HepG2 (cell line): Measurements from ENCODE around the gene PELO. TPM values are rescaled to one million over a fixed set of nuclear protein-coding genes. Genes with fewer than 3 reads are reported as not detected.

ENCODE experiments used
- ATAC-seq: fragments of 200-7000 bp; cut with Tn5 transposase; 3 replicates; pipeline ENCODE4 v1.9.1; 2020; ENCODE audit warnings: mild to moderate bottlenecking, moderate library complexity
- BruUV-seq: library from RNA; stranded (reverse); fragments of 400-500 nt; replicated peaks from 2 replicates; lab custom pipeline; 2021; lab: Mats Ljungman, UMichigan
- CTCF ChIA-PET: fragments of 300-600 bp; formaldehyde crosslinking; extraction: SDS; loops from one replicate; lab custom pipeline; 2021; ENCODE audit warnings: low total read pairs, inconsistent platforms, low intra/inter-chr PET ratio; lab: Yijun Ruan, JAX
- POLR2A ChIA-PET: fragments of 350-600 bp; sonication (Branson Sonifier 250); formaldehyde crosslinking; loops from one replicate; lab custom pipeline; 2020; ENCODE audit warnings: antibody characterized with exemption, inconsistent platforms; lab: Yijun Ruan, JAX
- DNase-seq: peaks from one replicate; pipeline ENCODE4 v3.0.0-alpha.2; 2015; ENCODE audit warnings: low spot score
- FAIRE-seq: peaks from 3 replicates; lab custom pipeline; 2011; peaks lifted over from hg19 to GRCh38; lab: Jason Lieb, UNC
- H2AFZ ChIP-seq: one replicate; pipeline ENCODE4 v1.6.1; 2011; ENCODE audit warnings: low read length, inconsistent platforms
- H3K27ac ChIP-seq: fragments of 300-600 bp; 3 replicates; pipeline ENCODE4 v1.8.0; 2011; ENCODE audit warnings: mixed run types, mild to moderate bottlenecking, mixed read lengths, low read length, inconsistent platforms; ENCODE audit not compliant: insufficient read depth; ENCODE audit errors: extremely low read length
- H3K27me3 ChIP-seq, 2 experiments: fragments of 200-600 bp in 1 of 2; 2 replicates in 1 of 2; 3 replicates in 1 of 2; pipeline versions ENCODE4 v1.6.0 to v1.8.0; 2011; ENCODE audit warnings: low read length in 2 of 2, mild to moderate bottlenecking in 2 of 2, moderate library complexity in 2 of 2, inconsistent platforms in 1 of 2; ENCODE audit not compliant: insufficient read depth in 2 of 2, control insufficient read depth in 1 of 2
- H3K36me3 ChIP-seq, 2 experiments: fragments of 200-600 bp in 1 of 2; replicated peaks in 1 of 2; 2 replicates in 1 of 2; 3 replicates in 1 of 2; pipeline versions ENCODE4 v1.5.1 to v1.8.0; 2011; ENCODE audit warnings: low read length in 2 of 2, inconsistent platforms in 1 of 2; ENCODE audit not compliant: insufficient read depth in 2 of 2, control insufficient read depth in 1 of 2
- H3K4me1 ChIP-seq: 2 replicates; pipeline ENCODE4 v1.5.1; 2012; ENCODE audit warnings: low read length, inconsistent platforms; ENCODE audit not compliant: insufficient read depth
- H3K4me2 ChIP-seq: 2 replicates; pipeline ENCODE4 v1.6.0; 2011; ENCODE audit warnings: low read depth, low read length, inconsistent platforms
- H3K4me3 ChIP-seq, 3 experiments: fragments of 200-600 bp in 1 of 3; sonication (generic), shearing (Covaris generic) in 1 of 3; replicated peaks in 1 of 3; 2 replicates each; pipeline ENCODE4 v1.5.1; 2011 to 2016; ENCODE audit warnings: low read length in 3 of 3, inconsistent platforms in 2 of 3, low read depth in 2 of 3, mild to moderate bottlenecking in 2 of 3, control low read depth in 1 of 3, mixed read lengths in 1 of 3; ENCODE audit not compliant: insufficient read depth in 1 of 3
- H3K79me2 ChIP-seq: one replicate; pipeline ENCODE4 v1.6.1; 2011; ENCODE audit warnings: low read length, inconsistent platforms; ENCODE audit not compliant: insufficient read depth
- H3K9ac ChIP-seq: 2 replicates; pipeline ENCODE4 v1.6.0; 2011; ENCODE audit warnings: mild to moderate bottlenecking, low read depth, low read length, inconsistent platforms; ENCODE audit not compliant: insufficient read depth
- H3K9me3 ChIP-seq: 2 replicates; pipeline ENCODE4 v1.5.1; 2012; ENCODE audit warnings: mild to moderate bottlenecking, low read length
- H4K20me1 ChIP-seq: 2 replicates; pipeline ENCODE4 v1.6.0; 2011; ENCODE audit warnings: inconsistent platforms, mild to moderate bottlenecking, low read length, moderate library complexity; ENCODE audit not compliant: insufficient read depth
- AKAP8 ChIP-seq: sonication (generic); formaldehyde crosslinking; IDR thresholded peaks from 2 replicates; pipeline ENCODE4 v1.5.1; 2020; ENCODE audit warnings: mild to moderate bottlenecking, missing genetic modification reagents
- HOXA9 ChIP-seq: sonication (generic); formaldehyde crosslinking; IDR thresholded peaks from 2 replicates; pipeline ENCODE4 v1.8.1; 2022; ENCODE audit warnings: missing genetic modification reagents, mild to moderate bottlenecking, moderate library complexity, borderline replicate concordance
- MED13 ChIP-seq: sonication (generic); formaldehyde crosslinking; IDR thresholded peaks from 2 replicates; pipeline ENCODE4 v1.5.0; 2020; ENCODE audit warnings: missing genetic modification reagents
- PHB2 ChIP-seq: fragments of 450-650 bp; IDR thresholded peaks from 2 replicates; pipeline ENCODE4 v1.6.1; 2018; ENCODE audit not compliant: partially characterized antibody
- ZNF451 ChIP-seq: sonication (generic); formaldehyde crosslinking; IDR thresholded peaks from 2 replicates; pipeline ENCODE4 v1.5.0; 2020; ENCODE audit warnings: mild to moderate bottlenecking, missing genetic modification reagents
- ZNF570 ChIP-seq: sonication (generic); formaldehyde crosslinking; IDR thresholded peaks from 2 replicates; pipeline ENCODE4 v1.4.0; 2020; ENCODE audit warnings: mild to moderate bottlenecking, missing genetic modification reagents, borderline replicate concordance
- WGBS: methylation state at CpG from one replicate; pipeline ENCODE4 v1.1.6; 2017; ENCODE audit warnings: low lambda C conversion rate; 5-methylcytosine and 5-hydroxymethylcytosine counted together
- in situ Hi-C: cut with HindIII; loops from 2 replicates; pipeline ENCODE4 v1.10.0; 2017; ENCODE audit warnings: low pct_unique_long_range_greater_than_20kb; ENCODE audit not compliant: extremely low pct_ligation_motif_present
- intact Hi-C: fragments of 100-400 bp; cut with micrococcal nuclease; formaldehyde crosslinking; loops from one replicate; pipeline ENCODE4 v1.10.0; 2022; ENCODE audit not compliant: unreplicated experiment
- polyA plus RNA-seq, 8 experiments: library from polyadenylated mRNA; depleted of rRNA in 3 of 8; stranded (reverse) in 7 of 8; unstranded in 1 of 8; fragments of >200 nt; fragmentation: Illumina TruSeq in 4 of 8; extraction: Trizol in 4 of 8; gene quantifications; 2 replicates each; pipeline versions ENCODE4 v1.2.1 to v1.2.3, GENCODE V29; 2011 to 2016; ENCODE audit warnings: low read depth in 4 of 8, missing spikeins in 1 of 8, mixed read lengths in 1 of 8; ENCODE audit not compliant: insufficient read depth in 1 of 8
- total RNA-seq, 5 experiments: library from RNA; depleted of rRNA; stranded (reverse); fragments of >200 nt; fragmentation: Illumina TruSeq; extraction: Trizol; gene quantifications; 2 replicates each; pipeline ENCODE4 v1.2.3, GENCODE V29; 2016; ENCODE audit warnings: low read depth in 1 of 5
- TF ChIP-seq, protein P1 (sequence below): sonication (generic); formaldehyde crosslinking; IDR thresholded peaks from 2 replicates; pipeline ENCODE4 v1.5.1; 2020; ENCODE audit warnings: mild to moderate bottlenecking, missing genetic modification reagents, borderline replicate concordance
- TF ChIP-seq, protein P2 (sequence below): sonication (generic); formaldehyde crosslinking; IDR thresholded peaks from 2 replicates; pipeline ENCODE4 v1.5.0; 2020; ENCODE audit warnings: missing genetic modification reagents
- TF ChIP-seq, protein P3 (sequence below): sonication (generic); formaldehyde crosslinking; IDR thresholded peaks from 2 replicates; pipeline ENCODE4 v1.5.0; 2020; ENCODE audit warnings: mild to moderate bottlenecking, missing genetic modification reagents

PELO gene
- total and polyA plus RNA-seq, 2 of the 13 experiments (the other 11 are each of a cell fraction or from before 2014, with no cell fraction given): 19.0 to 23.9 TPM

DNA sequence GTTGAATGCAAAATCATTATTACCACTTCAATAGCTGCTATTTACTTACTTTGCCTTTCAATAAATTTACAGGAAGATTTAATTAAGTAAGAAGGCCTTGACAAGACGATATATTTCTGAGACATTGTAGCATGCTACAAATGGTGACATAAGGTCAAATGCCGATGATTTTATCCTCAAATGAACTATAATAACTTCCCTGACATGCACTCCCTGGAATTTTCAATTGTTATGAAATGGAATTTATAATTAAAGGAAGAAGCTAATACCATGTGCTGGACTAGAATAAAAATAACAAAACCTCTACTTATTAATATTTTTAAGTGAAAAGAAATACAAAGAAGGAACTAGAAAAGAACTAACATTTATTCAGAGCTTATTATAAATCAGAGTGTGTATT lies 30.2 kb upstream of the PELO start:
- no peaks in the 10 kb centered on the region; a peak in 1 of 5 replicates for H3K27me3 ChIP-seq
- DNase-seq: no peak
- H4K20me1 ChIP-seq: no peaks in the 10 kb centered on the region
- no peak overlapping the region for H3K4me2 ChIP-seq
- H3K9me3 ChIP-seq: no peaks in the 10 kb centered on the region
- ChIA-PET CTCF (no interaction called here), POLR2A (no interaction called here)
- in situ Hi-C loops (no loop called here), intact Hi-C loops (no loop called here)
- no peak overlapping the region for H3K9ac ChIP-seq
- H2AFZ ChIP-seq: no peak overlapping the region
- BruUV-seq: no TSS peak
- H3K4me1 ChIP-seq: no peaks in the 10 kb centered on the region
- H3K4me3 ChIP-seq: no peak overlapping the region
- ATAC-seq: no peak
- no peak overlapping the region for H3K27ac ChIP-seq
- FAIRE-seq: no peak
- 22% methylated on average over 2 of the region's 2 CpGs for WGBS
- no peaks in the 10 kb centered on the region for H3K36me3 ChIP-seq
- H3K79me2 ChIP-seq: no peaks in the 10 kb centered on the region
- TF ChIP-seq HOXA9 (CRISPR knock-in tag): no peak
- TF ChIP-seq, protein P1, sequence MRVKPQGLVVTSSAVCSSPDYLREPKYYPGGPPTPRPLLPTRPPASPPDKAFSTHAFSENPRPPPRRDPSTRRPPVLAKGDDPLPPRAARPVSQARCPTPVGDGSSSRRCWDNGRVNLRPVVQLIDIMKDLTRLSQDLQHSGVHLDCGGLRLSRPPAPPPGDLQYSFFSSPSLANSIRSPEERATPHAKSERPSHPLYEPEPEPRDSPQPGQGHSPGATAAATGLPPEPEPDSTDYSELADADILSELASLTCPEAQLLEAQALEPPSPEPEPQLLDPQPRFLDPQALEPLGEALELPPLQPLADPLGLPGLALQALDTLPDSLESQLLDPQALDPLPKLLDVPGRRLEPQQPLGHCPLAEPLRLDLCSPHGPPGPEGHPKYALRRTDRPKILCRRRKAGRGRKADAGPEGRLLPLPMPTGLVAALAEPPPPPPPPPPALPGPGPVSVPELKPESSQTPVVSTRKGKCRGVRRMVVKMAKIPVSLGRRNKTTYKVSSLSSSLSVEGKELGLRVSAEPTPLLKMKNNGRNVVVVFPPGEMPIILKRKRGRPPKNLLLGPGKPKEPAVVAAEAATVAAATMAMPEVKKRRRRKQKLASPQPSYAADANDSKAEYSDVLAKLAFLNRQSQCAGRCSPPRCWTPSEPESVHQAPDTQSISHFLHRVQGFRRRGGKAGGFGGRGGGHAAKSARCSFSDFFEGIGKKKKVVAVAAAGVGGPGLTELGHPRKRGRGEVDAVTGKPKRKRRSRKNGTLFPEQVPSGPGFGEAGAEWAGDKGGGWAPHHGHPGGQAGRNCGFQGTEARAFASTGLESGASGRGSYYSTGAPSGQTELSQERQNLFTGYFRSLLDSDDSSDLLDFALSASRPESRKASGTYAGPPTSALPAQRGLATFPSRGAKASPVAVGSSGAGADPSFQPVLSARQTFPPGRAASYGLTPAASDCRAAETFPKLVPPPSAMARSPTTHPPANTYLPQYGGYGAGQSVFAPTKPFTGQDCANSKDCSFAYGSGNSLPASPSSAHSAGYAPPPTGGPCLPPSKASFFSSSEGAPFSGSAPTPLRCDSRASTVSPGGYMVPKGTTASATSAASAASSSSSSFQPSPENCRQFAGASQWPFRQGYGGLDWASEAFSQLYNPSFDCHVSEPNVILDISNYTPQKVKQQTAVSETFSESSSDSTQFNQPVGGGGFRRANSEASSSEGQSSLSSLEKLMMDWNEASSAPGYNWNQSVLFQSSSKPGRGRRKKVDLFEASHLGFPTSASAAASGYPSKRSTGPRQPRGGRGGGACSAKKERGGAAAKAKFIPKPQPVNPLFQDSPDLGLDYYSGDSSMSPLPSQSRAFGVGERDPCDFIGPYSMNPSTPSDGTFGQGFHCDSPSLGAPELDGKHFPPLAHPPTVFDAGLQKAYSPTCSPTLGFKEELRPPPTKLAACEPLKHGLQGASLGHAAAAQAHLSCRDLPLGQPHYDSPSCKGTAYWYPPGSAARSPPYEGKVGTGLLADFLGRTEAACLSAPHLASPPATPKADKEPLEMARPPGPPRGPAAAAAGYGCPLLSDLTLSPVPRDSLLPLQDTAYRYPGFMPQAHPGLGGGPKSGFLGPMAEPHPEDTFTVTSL (CRISPR knock-in tag): no peak
- TF ChIP-seq ZNF570 (CRISPR knock-in tag): no peak
- TF ChIP-seq PHB2: no peak
- TF ChIP-seq, protein P2, sequence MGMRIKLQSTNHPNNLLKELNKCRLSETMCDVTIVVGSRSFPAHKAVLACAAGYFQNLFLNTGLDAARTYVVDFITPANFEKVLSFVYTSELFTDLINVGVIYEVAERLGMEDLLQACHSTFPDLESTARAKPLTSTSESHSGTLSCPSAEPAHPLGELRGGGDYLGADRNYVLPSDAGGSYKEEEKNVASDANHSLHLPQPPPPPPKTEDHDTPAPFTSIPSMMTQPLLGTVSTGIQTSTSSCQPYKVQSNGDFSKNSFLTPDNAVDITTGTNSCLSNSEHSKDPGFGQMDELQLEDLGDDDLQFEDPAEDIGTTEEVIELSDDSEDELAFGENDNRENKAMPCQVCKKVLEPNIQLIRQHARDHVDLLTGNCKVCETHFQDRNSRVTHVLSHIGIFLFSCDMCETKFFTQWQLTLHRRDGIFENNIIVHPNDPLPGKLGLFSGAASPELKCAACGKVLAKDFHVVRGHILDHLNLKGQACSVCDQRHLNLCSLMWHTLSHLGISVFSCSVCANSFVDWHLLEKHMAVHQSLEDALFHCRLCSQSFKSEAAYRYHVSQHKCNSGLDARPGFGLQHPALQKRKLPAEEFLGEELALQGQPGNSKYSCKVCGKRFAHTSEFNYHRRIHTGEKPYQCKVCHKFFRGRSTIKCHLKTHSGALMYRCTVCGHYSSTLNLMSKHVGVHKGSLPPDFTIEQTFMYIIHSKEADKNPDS (CRISPR knock-in tag): no peak
- TF ChIP-seq, protein P3, sequence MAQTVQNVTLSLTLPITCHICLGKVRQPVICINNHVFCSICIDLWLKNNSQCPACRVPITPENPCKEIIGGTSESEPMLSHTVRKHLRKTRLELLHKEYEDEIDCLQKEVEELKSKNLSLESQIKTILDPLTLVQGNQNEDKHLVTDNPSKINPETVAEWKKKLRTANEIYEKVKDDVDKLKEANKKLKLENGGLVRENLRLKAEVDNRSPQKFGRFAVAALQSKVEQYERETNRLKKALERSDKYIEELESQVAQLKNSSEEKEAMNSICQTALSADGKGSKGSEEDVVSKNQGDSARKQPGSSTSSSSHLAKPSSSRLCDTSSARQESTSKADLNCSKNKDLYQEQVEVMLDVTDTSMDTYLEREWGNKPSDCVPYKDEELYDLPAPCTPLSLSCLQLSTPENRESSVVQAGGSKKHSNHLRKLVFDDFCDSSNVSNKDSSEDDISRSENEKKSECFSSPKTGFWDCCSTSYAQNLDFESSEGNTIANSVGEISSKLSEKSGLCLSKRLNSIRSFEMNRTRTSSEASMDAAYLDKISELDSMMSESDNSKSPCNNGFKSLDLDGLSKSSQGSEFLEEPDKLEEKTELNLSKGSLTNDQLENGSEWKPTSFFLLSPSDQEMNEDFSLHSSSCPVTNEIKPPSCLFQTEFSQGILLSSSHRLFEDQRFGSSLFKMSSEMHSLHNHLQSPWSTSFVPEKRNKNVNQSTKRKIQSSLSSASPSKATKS (CRISPR knock-in tag): no peak
- no peak for TF ChIP-seq AKAP8 (CRISPR knock-in tag)
- TF ChIP-seq ZNF451: no peak
- TF ChIP-seq MED13 (CRISPR knock-in tag): no peak
